SK-N-SH (cell line): Measurements from ENCODE around the gene KIF18B. TPM values are rescaled to one million over a fixed set of nuclear protein-coding genes. Genes with fewer than 3 reads are reported as not detected.

Source experiments
- CTCF ChIA-PET: fragments of 300-600, 350-600 bp; formaldehyde crosslinking; extraction: SDS; loops from one replicate; lab custom pipeline; 2021; lab: Yijun Ruan, JAX
- POLR2A ChIA-PET: fragments of 350-600 bp; sonication (Branson Sonifier 250); formaldehyde crosslinking; extraction: SDS; loops from one replicate; lab custom pipeline; 2020; ENCODE audit warnings: antibody characterized with exemption, inconsistent platforms; lab: Yijun Ruan, JAX
- DNase-seq: peaks from one replicate; pipeline ENCODE4 v3.0.0; 2012
- H2AFZ ChIP-seq: fragments of 200-600 bp; sonication (generic); 2 replicates; pipeline ENCODE4 v1.8.1; 2016; ENCODE audit warnings: antibody characterized with exemption, mild to moderate bottlenecking, low read depth
- H3F3A ChIP-seq: fragments of 200-600 bp; sonication (generic); replicated peaks from 2 replicates; pipeline ENCODE3; 2016; ENCODE audit warnings: antibody characterized with exemption, mild to moderate bottlenecking; ENCODE audit not compliant: insufficient read depth
- H3K27ac ChIP-seq, 2 experiments: fragments of 200-500 bp in 1 of 2; fragments of 200-600 bp in 1 of 2; sonication (Bioruptor generic) in 1 of 2; sonication (generic), shearing (Covaris generic) in 1 of 2; 2 replicates each; pipeline versions ENCODE4 v1.5.1 to v1.6.1; 2014 to 2016; ENCODE audit warnings: low read depth in 2 of 2, inconsistent platforms in 1 of 2, low read length in 1 of 2, mild to moderate bottlenecking in 1 of 2, mixed read lengths in 1 of 2
- H3K27me3 ChIP-seq: fragments of 200-600 bp; sonication (generic), shearing (Covaris generic); 2 replicates; pipeline ENCODE4 v1.6.1; 2016; ENCODE audit warnings: mixed run types; ENCODE audit not compliant: insufficient read depth
- H3K36me3 ChIP-seq, 2 experiments: fragments of 200-500 bp in 1 of 2; fragments of 200-600 bp in 1 of 2; sonication (Bioruptor generic) in 1 of 2; sonication (generic) in 1 of 2; replicated peaks in 1 of 2; 2 replicates each; pipeline versions ENCODE3 to v1.5.1; 2014 to 2016; ENCODE audit warnings: low read length in 1 of 2, mild to moderate bottlenecking in 1 of 2; ENCODE audit not compliant: insufficient read depth in 2 of 2, control insufficient read depth in 1 of 2
- H3K4me1 ChIP-seq, 2 experiments: fragments of 200-500 bp in 1 of 2; fragments of 200-600 bp in 1 of 2; sonication (Bioruptor generic) in 1 of 2; sonication (generic), shearing (Covaris generic) in 1 of 2; 2 replicates each; pipeline versions ENCODE4 v1.5.1 to v1.6.1; 2014 to 2016; ENCODE audit warnings: low read depth in 1 of 2, low read length in 1 of 2, mixed run types in 1 of 2; ENCODE audit not compliant: insufficient read depth in 2 of 2, control insufficient read depth in 1 of 2
- H3K4me2 ChIP-seq: fragments of 200-600 bp; sonication (generic), shearing (Covaris generic); 2 replicates; pipeline ENCODE4 v1.6.1; 2017; ENCODE audit warnings: mixed run types
- H3K4me3 ChIP-seq, 2 experiments: fragments of 200-500 bp in 1 of 2; fragments of 200-600 bp in 1 of 2; sonication (Bioruptor generic) in 1 of 2; sonication (generic), shearing (Covaris generic) in 1 of 2; 2 replicates each; pipeline versions ENCODE4 v1.5.1 to v1.8.1; 2014 to 2016; ENCODE audit warnings: low read depth in 2 of 2, inconsistent platforms in 1 of 2, low read length in 1 of 2, mild to moderate bottlenecking in 1 of 2, mixed read lengths in 1 of 2, moderate library complexity in 1 of 2
- H3K79me2 ChIP-seq: fragments of 200-600 bp; sonication (generic); 2 replicates; pipeline ENCODE4 v1.8.1; 2017; ENCODE audit warnings: mild to moderate bottlenecking; ENCODE audit not compliant: insufficient read depth
- H3K9ac ChIP-seq: fragments of 200-600 bp; sonication (generic); 2 replicates; pipeline ENCODE4 v1.6.1; 2017; ENCODE audit warnings: mixed run types
- H3K9me2 ChIP-seq: fragments of 200-600 bp; sonication (generic); 2 replicates; pipeline ENCODE4 v1.6.1; 2017; ENCODE audit warnings: mixed run types
- H3K9me3 ChIP-seq: fragments of 200-600 bp; sonication (generic); 2 replicates; pipeline ENCODE4 v1.6.1; 2017; ENCODE audit warnings: mixed run types, mild to moderate bottlenecking, moderate library complexity
- H4K20me1 ChIP-seq: fragments of 200-600 bp; sonication (generic); 2 replicates; pipeline ENCODE4 v1.6.1; 2017; ENCODE audit warnings: mild to moderate bottlenecking, mixed run types; ENCODE audit not compliant: insufficient read depth
- CHD2 ChIP-seq: fragments of 150-350 bp; IDR thresholded peaks from 2 replicates; pipeline ENCODE4 v1.6.1; 2018; ENCODE audit warnings: low read length; ENCODE audit not compliant: partially characterized antibody
- CTCF ChIP-seq: fragments of 200-600 bp; sonication (generic); IDR thresholded peaks from 2 replicates; pipeline ENCODE4 v1.6.1; 2017; ENCODE audit warnings: antibody characterized with exemption, mild to moderate bottlenecking, moderate library complexity
- ELF1 ChIP-seq: IDR thresholded peaks from 2 replicates; pipeline ENCODE4 v1.4.0; 2012
- EZH2phosphoT487 ChIP-seq: fragments of 200-600 bp; sonication (generic); IDR thresholded peaks from 2 replicates; pipeline ENCODE4 v1.6.1; 2017; ENCODE audit warnings: low read depth, mixed run types, mild to moderate bottlenecking, antibody characterized with exemption, moderate library complexity, borderline replicate concordance
- FOXJ3 ChIP-seq: sonication (generic); formaldehyde crosslinking; IDR thresholded peaks from 2 replicates; pipeline ENCODE4 v1.5.1; 2020; ENCODE audit warnings: mild to moderate bottlenecking, missing genetic modification reagents
- GABPA ChIP-seq: IDR thresholded peaks from 2 replicates; pipeline ENCODE4 v1.4.0; 2012; ENCODE audit warnings: low read depth, mild to moderate bottlenecking
- GATA2 ChIP-seq: sonication (generic); formaldehyde crosslinking; IDR thresholded peaks from 2 replicates; pipeline ENCODE4 v1.5.0; 2020; ENCODE audit warnings: mild to moderate bottlenecking, missing genetic modification reagents
- IRF3 ChIP-seq: fragments of 150-350 bp; IDR thresholded peaks from 2 replicates; pipeline ENCODE4 v1.6.1; 2016; ENCODE audit warnings: mild to moderate bottlenecking, low read depth, low read length
- JUND ChIP-seq: IDR thresholded peaks from 2 replicates; pipeline ENCODE4 v1.4.0; 2012
- MEF2A ChIP-seq: IDR thresholded peaks from 2 replicates; pipeline ENCODE4 v1.4.0; 2012; ENCODE audit warnings: low read depth, borderline replicate concordance
- MXI1 ChIP-seq: IDR thresholded peaks from 2 replicates; pipeline ENCODE4 v1.6.1; 2012; ENCODE audit warnings: mild to moderate bottlenecking, low read depth, low read length, improper control_type of control experiment
- NFIC ChIP-seq: IDR thresholded peaks from 2 replicates; pipeline ENCODE4 v1.4.0; 2012; ENCODE audit warnings: borderline replicate concordance
- NRF1 ChIP-seq: IDR thresholded peaks from 2 replicates; pipeline ENCODE4 v1.6.1; 2012; ENCODE audit warnings: low read depth, mild to moderate bottlenecking, low read length
- POLR2AphosphoS5 ChIP-seq: IDR thresholded peaks from 2 replicates; pipeline ENCODE4 v1.6.1; 2012; ENCODE audit warnings: low read depth, low read length
- RCOR1 ChIP-seq: fragments of 150-350 bp; IDR thresholded peaks from 2 replicates; pipeline ENCODE4 v1.6.1; 2017; ENCODE audit warnings: antibody characterized with exemption, low read length
- RFX5 ChIP-seq: IDR thresholded peaks from 2 replicates; pipeline ENCODE4 v1.6.1; 2012; ENCODE audit warnings: mild to moderate bottlenecking, improper control_type of control experiment, low read length
- RXRA ChIP-seq: IDR thresholded peaks from 2 replicates; pipeline ENCODE4 v1.4.0; 2012; ENCODE audit warnings: low read depth, mild to moderate bottlenecking, borderline replicate concordance
- SIN3A ChIP-seq: IDR thresholded peaks from 2 replicates; pipeline ENCODE4 v1.6.1; 2012; ENCODE audit warnings: low read depth, mild to moderate bottlenecking, low read length, moderate library complexity, borderline replicate concordance
- TAF1 ChIP-seq: IDR thresholded peaks from 2 replicates; pipeline ENCODE4 v1.6.1; 2012; ENCODE audit warnings: low read depth, mild to moderate bottlenecking, low read length, moderate library complexity, borderline replicate concordance
- TEAD4 ChIP-seq: IDR thresholded peaks from 2 replicates; pipeline ENCODE4 v1.4.0; 2012; ENCODE audit warnings: mild to moderate bottlenecking, borderline replicate concordance; ENCODE audit not compliant: insufficient read depth
- USF2 ChIP-seq: fragments of 150-350 bp; IDR thresholded peaks from 2 replicates; pipeline ENCODE4 v1.6.1; 2017; ENCODE audit warnings: antibody characterized with exemption, low read length, low read depth, borderline replicate concordance
- WGBS: methylation state at CpG from one replicate; pipeline ENCODE4 v1.1.6; 2017; ENCODE audit warnings: low lambda C conversion rate; 5-methylcytosine and 5-hydroxymethylcytosine counted together
- polyA plus RNA-seq, 3 experiments: library from polyadenylated mRNA; depleted of rRNA; stranded (reverse); fragments of >200 nt; gene quantifications; 2 replicates each; pipeline ENCODE4 v1.2.3, GENCODE V29; 2012
- TF ChIP-seq, protein P1 (sequence below): IDR thresholded peaks from 2 replicates; pipeline ENCODE4 v1.4.0; 2012; ENCODE audit warnings: low read depth, borderline replicate concordance
- TF ChIP-seq, protein P2 (sequence below): IDR thresholded peaks from 2 replicates; pipeline ENCODE4 v1.6.1; 2012; ENCODE audit warnings: mild to moderate bottlenecking, low read depth, low read length, moderate library complexity

Gene KIF18B
- polyA plus RNA-seq, 1 of the 3 experiments (the other 2 are of a cell fraction), result 14.7 TPM

DNA sequence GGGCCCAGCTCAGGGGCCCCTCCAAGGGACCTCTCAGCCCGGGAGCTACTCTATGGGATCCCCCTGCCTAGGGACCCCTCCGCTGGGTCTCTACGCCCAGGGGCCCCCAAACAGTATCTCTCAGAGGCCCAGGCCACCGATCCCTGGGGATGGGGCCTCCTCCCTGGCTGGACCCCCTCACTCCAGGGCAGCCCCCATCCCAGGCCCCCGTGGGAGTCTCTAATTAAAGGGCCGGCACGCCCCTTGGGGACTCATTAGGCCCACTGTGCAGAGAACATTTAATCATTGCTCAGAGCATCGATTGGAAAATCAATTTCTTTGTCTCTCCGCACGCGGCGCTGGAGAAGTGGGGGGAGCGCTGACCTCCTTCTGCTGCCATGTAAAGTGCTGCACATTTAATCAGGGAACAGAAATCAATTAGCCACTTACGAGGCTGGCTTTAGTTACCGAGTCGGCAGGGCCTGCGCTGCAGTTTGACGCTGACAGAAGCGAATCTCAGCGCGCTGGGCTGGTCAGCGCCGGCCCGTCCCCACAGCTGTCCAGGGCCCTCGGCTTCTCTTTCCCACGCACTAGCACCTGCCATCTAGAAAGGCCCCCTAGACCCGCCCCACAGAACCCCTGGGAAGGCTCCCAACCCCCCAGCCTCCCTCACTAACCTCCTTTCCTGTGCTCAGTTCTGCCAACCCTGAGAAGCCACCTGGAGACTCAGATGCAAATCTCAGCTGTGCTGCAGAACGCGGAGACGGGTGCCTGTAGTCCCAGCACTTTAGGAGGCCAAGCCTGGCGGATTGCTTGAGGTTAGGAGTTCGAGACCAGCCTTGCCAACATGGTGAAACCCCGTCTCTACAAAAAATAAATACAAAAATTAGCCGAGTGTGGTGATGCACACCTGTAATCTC lies 40.7 kb upstream of the KIF18B start (continued):
- TF ChIP-seq JUND, result no peak
- TF ChIP-seq RCOR1, result no peak
- no peak for TF ChIP-seq NRF1
- TF ChIP-seq, protein P1, sequence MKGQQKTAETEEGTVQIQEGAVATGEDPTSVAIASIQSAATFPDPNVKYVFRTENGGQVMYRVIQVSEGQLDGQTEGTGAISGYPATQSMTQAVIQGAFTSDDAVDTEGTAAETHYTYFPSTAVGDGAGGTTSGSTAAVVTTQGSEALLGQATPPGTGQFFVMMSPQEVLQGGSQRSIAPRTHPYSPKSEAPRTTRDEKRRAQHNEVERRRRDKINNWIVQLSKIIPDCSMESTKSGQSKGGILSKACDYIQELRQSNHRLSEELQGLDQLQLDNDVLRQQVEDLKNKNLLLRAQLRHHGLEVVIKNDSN, result no peak
- TF ChIP-seq USF2, result no peak
- TF ChIP-seq ELF1, result no peak

DNA sequence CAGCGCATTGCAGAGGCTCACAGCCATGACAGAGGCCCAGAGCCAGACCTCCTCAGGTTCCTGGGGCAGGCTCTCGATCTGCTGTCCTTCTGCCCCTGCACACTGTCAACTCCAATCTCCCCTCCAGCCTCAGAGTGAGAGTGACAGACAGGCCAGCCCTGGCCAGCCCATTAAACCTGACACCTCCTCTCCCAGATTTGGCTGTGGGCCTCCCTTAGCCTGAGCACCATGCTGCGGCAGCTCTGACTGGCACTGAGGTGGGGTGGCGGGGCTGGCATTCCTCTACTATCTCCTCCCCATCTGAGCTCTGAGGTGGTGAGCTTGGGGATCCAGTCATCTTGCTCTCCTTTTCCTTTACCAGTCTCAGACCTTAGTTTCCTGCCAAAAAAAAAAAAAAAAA lies 36.0 kb upstream of the KIF18B start:
- no peak overlapping the region for H3K27ac ChIP-seq
- no peaks in the 10 kb centered on the region for H3F3A ChIP-seq
- no peak for TF ChIP-seq RXRA
- TF ChIP-seq NRF1, result no peak
- TF ChIP-seq GATA2 (CRISPR knock-in tag), result no peak
- no peak for TF ChIP-seq FOXJ3 (CRISPR knock-in tag)
- TF ChIP-seq POLR2AphosphoS5, result no peak
- no peak for TF ChIP-seq MXI1
- no peak for TF ChIP-seq CHD2
- TF ChIP-seq MEF2A, result no peak
- TF ChIP-seq TAF1, result no peak
- no peak for TF ChIP-seq NFIC
- TF ChIP-seq SIN3A, result no peak
- no peak for TF ChIP-seq IRF3
- no peak for TF ChIP-seq EZH2phosphoT487
- no peak for TF ChIP-seq RFX5
- no peak for TF ChIP-seq GABPA
- TF ChIP-seq TEAD4, result no peak
- no peak for TF ChIP-seq CTCF
- TF ChIP-seq, protein P2, sequence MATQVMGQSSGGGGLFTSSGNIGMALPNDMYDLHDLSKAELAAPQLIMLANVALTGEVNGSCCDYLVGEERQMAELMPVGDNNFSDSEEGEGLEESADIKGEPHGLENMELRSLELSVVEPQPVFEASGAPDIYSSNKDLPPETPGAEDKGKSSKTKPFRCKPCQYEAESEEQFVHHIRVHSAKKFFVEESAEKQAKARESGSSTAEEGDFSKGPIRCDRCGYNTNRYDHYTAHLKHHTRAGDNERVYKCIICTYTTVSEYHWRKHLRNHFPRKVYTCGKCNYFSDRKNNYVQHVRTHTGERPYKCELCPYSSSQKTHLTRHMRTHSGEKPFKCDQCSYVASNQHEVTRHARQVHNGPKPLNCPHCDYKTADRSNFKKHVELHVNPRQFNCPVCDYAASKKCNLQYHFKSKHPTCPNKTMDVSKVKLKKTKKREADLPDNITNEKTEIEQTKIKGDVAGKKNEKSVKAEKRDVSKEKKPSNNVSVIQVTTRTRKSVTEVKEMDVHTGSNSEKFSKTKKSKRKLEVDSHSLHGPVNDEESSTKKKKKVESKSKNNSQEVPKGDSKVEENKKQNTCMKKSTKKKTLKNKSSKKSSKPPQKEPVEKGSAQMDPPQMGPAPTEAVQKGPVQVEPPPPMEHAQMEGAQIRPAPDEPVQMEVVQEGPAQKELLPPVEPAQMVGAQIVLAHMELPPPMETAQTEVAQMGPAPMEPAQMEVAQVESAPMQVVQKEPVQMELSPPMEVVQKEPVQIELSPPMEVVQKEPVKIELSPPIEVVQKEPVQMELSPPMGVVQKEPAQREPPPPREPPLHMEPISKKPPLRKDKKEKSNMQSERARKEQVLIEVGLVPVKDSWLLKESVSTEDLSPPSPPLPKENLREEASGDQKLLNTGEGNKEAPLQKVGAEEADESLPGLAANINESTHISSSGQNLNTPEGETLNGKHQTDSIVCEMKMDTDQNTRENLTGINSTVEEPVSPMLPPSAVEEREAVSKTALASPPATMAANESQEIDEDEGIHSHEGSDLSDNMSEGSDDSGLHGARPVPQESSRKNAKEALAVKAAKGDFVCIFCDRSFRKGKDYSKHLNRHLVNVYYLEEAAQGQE, result no peak
- no peak overlapping the region for H3K4me3 ChIP-seq
- H2AFZ ChIP-seq, result no peak overlapping the region
- H4K20me1 ChIP-seq, result no peaks in the 10 kb centered on the region
- H3K79me2 ChIP-seq, result no peaks in the 10 kb centered on the region
- WGBS, result 69% methylated on average over 3 of the region's 4 CpGs
- H3K27me3 ChIP-seq, result no peaks in the 10 kb centered on the region
- CTCF ChIA-PET, result no interaction called here
- POLR2A ChIA-PET, result no interaction called here
- no peaks in the 10 kb centered on the region for H3K9me3 ChIP-seq
- DNase-seq, result no peak
- no peaks in the 10 kb centered on the region for H3K36me3 ChIP-seq
- no peak overlapping the region for H3K9ac ChIP-seq
- peaks cover 0 to 18% of the 10 kb centered on the region in 2 experiments; a peak in 1 of 4 replicates for H3K4me1 ChIP-seq
- no peaks in the 10 kb centered on the region for H3K9me2 ChIP-seq
- H3K4me2 ChIP-seq, result no peak overlapping the region
